Motor neuron (in vitro differentiated cells): Measurements from ENCODE around the gene PFDN4. TPM values are rescaled to one million over a fixed set of nuclear protein-coding genes. Genes with fewer than 3 reads are reported as not detected.

Source experiments
- ATAC-seq, 8 experiments: fragments of 200-7000 bp; cut with Tn5 transposase; replicated peaks in 6 of 8; 2 replicates each; pipeline ENCODE4 v1.8.0; 2021; ENCODE audit warnings: mild to moderate bottlenecking in 8 of 8, moderate library complexity in 8 of 8
- H3K27ac ChIP-seq, 2 donors: fragments of 250-450 bp; sonication (Bioruptor Pico); 2 replicates each; pipeline ENCODE4 v1.9.0; 2021; ENCODE audit warnings: antibody characterized with exemption in 2 of 2, mild to moderate bottlenecking in 2 of 2, moderate library complexity in 1 of 2
- H3K4me1 ChIP-seq, 2 donors: fragments of 250-450 bp; sonication (Bioruptor Pico); replicated peaks in 1 of 2; 2 replicates each; pipeline ENCODE4 v1.6.1; 2021; ENCODE audit warnings: antibody characterized with exemption in 2 of 2, mild to moderate bottlenecking in 2 of 2, moderate library complexity in 1 of 2
- H3K4me3 ChIP-seq, 5 donors: fragments of 250-450 bp; sonication (Bioruptor Pico); 2 replicates each; pipeline ENCODE4 v1.9.0; 2021; ENCODE audit warnings: antibody characterized with exemption in 5 of 5, mild to moderate bottlenecking in 5 of 5, moderate library complexity in 4 of 5
- WGBS, 10 experiments: fragments of 450-650 bp; shearing (Covaris generic); methylation state at CpG; one replicate each; pipeline ENCODE4 v1.0.0; 2022; 5-methylcytosine and 5-hydroxymethylcytosine counted together
- in situ Hi-C, 9 experiments: fragments of 400-800 bp; cut with MboI; loops; one replicate each; pipeline ENCODE4 v1.15.0; 2021; ENCODE audit warnings: low sequenced_read_pairs in 9 of 9, low pct_unique_long_range_greater_than_20kb in 2 of 9; ENCODE audit not compliant: unreplicated experiment in 9 of 9
- total RNA-seq, 8 experiments: library from RNA; unstranded; fragments of 300-600 nt; gene quantifications; 2 replicates each; pipeline versions ENCODE4 v1.2.3 to v1.2.4, GENCODE V29; 2022

Gene PFDN4
- total RNA-seq, 8 experiments from 2014 or later = 77.6 to 149 (median 137) TPM

DNA sequence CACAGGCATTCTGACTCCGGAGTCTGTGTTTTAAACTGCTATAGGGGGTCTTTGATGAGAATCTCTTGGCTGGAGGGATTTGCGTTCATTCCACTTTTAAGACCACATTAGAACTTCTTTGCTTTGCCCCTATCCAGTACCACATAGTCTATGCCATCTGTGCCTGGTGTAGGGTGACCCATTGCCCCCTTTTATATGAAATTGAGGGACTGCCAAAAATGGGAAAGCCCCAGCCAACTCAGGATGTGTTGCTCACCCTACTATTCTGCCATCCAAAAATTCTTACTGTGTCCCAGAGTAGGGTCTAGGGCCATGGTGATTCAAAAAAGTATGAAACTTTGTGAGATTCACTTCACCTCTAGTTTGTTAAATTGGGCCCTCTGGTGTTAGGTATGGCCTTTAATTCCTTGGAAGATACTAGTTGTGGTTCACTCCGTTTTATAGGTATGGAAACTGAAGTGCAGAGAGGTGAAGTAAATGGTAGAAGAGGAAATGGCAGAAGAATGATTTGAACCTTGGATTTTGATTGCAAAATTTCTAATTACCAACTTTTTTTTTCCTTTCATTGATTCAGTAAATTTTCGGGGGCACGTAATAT, 1.4 kb downstream of the PFDN4 start:
- no peak for ATAC-seq
- in situ Hi-C loops = loop anchor here in 5 of 9 experiments (25.0 kb wide), 2 partner anchors 428 to 647 kb away; no protein-coding TSS in a partner anchor
- peaks cover 4 to 11% of the 10 kb centered on the region in 2 donors for H3K4me1 ChIP-seq
- no peak overlapping the region for H3K27ac ChIP-seq
- whole genome bisulfite sequencing, 10 experiments = 25 to 100% (median 86%) methylated on average over 1 to 5 of the region's 5 CpGs; no CpG with 5 or more reads in 2 of the 10 experiments
- H3K4me3 ChIP-seq = peak overlapping the region; percentile 77 to 96 (median 93)

DNA sequence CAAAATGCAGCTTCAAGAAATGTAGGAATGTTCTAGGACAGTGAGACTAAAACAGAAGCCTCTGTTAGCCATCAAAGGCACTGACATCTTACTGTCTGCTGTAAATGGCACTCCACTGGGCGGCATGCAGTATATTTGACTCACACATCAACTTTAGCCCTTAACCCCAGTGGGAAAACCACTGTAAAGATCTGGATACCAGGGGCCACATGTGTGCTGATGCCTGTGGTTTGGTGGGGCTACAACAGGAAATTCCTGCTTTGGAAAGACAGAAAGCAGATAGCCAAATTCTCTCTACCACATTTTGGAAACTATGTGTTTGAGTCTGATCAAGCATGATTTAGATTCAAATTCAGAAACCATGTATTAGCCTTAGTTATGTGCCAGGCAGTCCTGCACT, 4.3 kb downstream of the PFDN4 start:
- Histone ChIP-seq H3K27ac (no peak overlapping the region), H3K4me3 (no peak overlapping the region), H3K4me1 (peaks cover 4 to 11% of the 10 kb centered on the region in 2 donors)
- WGBS, 10 experiments = 80 to 100% (median 80%) methylated on average over 1 of the region's 1 CpG; no CpG with 5 or more reads in 7 of the 10 experiments
- no peak for ATAC-seq
- in situ Hi-C loops = loop anchor here in 5 of 9 experiments (25.0 kb wide), 2 partner anchors 425 to 650 kb away; no protein-coding TSS in a partner anchor

DNA sequence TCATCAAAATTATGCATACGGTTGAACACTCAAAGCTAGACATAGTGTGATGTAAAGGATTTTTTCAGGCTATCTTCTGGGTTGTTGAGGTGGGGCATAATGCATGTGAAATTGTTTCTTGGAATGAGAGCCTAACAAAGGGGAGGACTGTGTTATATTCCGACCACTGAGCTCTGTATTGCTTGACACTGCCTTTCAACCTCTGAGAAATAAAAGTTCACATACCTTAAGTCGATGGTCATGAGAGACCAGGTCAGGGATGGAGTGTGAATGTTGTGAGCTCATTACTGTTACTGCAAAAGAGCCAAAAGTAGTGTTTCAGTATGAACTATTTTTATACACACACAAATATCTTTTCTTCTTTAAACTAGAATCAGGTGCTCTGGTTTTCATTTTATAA, 5.0 kb downstream of the PFDN4 start:
- Histone ChIP-seq H3K27ac (no peak overlapping the region), H3K4me1 (peaks cover 4 to 11% of the 10 kb centered on the region in 2 donors), H3K4me3 (no peak overlapping the region)
- no peak for ATAC-seq
- in situ Hi-C loops = loop anchor here in 5 of 9 experiments (25.0 kb wide), 2 partner anchors 424 to 651 kb away; no protein-coding TSS in a partner anchor
- 20 to 100% (median 92%) methylated on average over 1 to 3 of the region's 3 CpGs; no CpG with 5 or more reads in 2 of the 10 experiments for WGBS, 10 experiments

DNA sequence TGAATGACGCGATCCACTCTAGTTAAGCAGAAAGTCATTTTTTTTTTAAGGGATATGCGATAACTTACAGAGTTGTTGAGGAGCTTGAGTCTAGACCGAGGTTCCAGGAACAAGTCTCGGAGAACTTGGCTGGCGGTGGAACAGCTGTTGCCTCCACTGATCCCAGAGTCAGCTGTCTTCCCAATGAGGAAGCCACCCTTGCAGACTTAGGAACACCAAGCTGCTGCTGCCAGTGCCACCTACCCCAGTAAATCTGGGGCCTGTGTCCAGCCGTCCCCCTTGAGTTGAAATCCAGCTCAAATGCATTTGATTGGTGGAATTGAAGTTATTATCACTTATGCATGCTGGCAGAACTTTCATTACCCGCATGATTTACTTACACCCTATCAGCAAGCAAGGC, 6.7 kb downstream of the PFDN4 start:
- 77 to 97% (median 91%) methylated on average over 1 to 7 of the region's 8 CpGs for WGBS, 10 experiments
- Histone ChIP-seq H3K27ac (no peak overlapping the region), H3K4me3 (no peak overlapping the region), H3K4me1 (peaks cover under 1 to 4% of the 10 kb centered on the region in 2 donors)
- no peak for ATAC-seq
- in situ Hi-C loops = loop anchor here in 5 of 9 experiments (25.0 kb wide), 2 partner anchors 423 to 652 kb away; no protein-coding TSS in a partner anchor

DNA sequence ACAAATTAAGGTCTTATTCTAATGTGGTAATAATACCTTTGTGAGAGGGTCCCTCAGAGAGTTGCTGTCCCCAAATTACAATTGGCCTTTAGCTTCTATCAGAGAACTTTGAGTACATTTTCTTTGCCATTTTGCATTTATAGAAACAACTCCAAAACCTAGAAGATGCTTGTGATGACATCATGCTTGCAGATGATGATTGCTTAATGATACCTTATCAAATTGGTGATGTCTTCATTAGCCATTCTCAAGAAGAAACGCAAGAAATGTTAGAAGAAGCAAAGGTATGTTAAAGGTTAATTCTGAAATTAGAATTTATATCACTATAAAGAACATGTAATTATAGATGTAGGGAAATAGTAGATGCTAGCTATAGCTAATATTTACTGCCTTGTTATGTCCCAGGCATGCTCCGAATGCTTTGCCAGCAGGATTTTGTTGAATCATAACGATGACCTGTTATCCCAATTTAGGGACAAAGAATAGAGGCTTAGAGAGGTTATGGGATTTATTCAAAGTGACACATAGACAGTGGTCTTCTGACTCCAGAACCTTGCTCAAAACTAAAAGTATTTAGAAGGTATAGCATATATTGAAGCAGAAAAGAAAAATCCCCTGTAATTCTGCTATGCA, 7.4 kb downstream of the PFDN4 start:
- 83 to 100% (median 94%) methylated on average over 1 to 3 of the region's 3 CpGs; no CpG with 5 or more reads in 1 of the 10 experiments for WGBS, 10 experiments
- Histone ChIP-seq H3K27ac (no peak overlapping the region), H3K4me3 (no peak overlapping the region), H3K4me1 (no peaks in the 10 kb centered on the region)
- in situ Hi-C loops = loop anchor here in 5 of 9 experiments (25.0 kb wide), 2 partner anchors 422 to 653 kb away; no protein-coding TSS in a partner anchor
- ATAC-seq = no peak

DNA sequence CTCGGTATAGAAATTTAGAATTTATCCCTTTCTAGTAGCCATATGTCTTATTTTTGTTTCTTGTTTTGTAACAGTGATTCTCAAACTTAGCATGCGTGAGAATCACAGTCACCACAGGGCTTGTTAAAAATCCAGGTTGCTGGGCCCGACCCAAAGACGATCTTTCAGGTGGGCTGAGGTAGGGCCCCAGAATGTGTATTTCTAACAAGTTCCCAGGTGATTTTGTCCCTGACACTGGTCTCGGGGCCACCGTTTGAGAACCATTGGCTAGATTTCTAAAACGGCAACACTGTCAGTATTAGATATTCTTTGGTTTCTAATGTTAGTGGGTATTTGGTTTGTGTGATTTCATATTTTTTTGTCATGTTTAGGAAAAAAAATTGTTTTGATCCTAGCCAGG, 9.9 kb downstream of the PFDN4 start:
- WGBS, 10 experiments = 87 to 100% (median 94%) methylated on average over 2 to 7 of the region's 7 CpGs; no CpG with 5 or more reads in 2 of the 10 experiments
- no peaks in the 10 kb centered on the region for H3K4me1 ChIP-seq
- in situ Hi-C loops = loop anchor here in 5 of 9 experiments (25.0 kb wide), 2 partner anchors 420 to 655 kb away; no protein-coding TSS in a partner anchor
- H3K27ac ChIP-seq = no peak overlapping the region
- ATAC-seq = no peak
- no peak overlapping the region for H3K4me3 ChIP-seq

DNA sequence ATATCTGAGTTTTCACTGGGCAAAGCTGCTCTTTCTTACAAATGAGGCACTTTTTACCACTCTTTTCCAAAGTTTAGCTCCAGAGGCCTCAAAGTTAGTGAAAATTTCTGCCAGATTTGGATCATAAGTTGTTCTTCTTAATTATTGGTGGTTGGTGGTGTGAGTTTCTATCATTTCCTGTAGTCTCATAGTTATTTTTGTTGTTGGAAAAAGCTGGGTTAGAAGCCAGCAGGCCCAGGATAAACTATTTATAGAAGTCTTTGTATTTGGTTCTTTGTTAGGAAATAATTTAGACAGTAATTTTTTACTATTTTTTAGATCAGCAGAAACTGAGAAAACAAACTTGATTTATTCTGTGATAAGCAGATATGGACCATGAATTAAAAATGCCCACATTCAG, 10.6 kb downstream of the PFDN4 start:
- in situ Hi-C loops = loop anchor here in 5 of 9 experiments (25.0 kb wide), 2 partner anchors 419 to 656 kb away; no protein-coding TSS in a partner anchor
- H3K4me3 ChIP-seq = no peak overlapping the region
- no peak for ATAC-seq

DNA sequence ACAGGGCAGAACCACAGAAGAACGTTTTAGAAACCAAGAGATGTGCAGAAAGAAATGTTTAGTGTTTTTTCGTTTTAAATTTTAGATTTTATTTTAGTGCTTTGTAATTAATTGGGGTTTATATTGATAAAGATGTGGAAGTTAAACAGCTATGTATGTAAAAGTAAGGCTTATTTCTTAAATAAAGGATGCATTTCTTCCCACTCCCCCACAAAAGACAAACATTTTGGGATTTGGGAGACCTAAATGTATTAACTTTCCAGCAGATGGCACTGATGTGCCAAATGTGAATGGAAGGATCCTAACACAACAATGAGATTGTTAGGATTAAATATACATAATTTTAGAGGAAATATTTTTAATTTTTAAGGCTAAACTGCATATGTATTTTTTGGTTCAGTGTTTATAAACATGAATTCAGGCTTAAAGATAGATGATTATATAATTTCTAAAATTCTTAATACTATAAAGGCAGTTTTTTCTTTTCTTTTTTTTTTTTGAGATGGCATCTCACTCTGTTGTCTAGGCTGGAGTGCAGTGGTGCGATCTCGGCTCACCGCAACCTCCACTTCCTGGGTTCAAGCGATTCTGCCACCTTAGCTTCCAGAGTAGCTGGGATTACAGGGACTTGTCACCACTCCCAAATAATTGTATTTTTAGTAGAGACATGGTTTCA, 12.0 kb downstream of the PFDN4 start:
- WGBS, 10 experiments = 38 to 100% (median 62%) methylated on average over 1 to 6 of the region's 6 CpGs; no CpG with 5 or more reads in 1 of the 10 experiments
- H3K4me3 ChIP-seq = no peak overlapping the region
- no peaks in the 10 kb centered on the region for H3K4me1 ChIP-seq
- peak in 2 of 8 experiments; percentile 20 to 68 for ATAC-seq
- in situ Hi-C loops = loop anchor here (5.0 to 25.0 kb wide), 5 partner anchors 415 to 658 kb away; no protein-coding TSS in a partner anchor
- no peak overlapping the region for H3K27ac ChIP-seq

More for the DNA sequence above, 10.6 kb downstream of the PFDN4 start:
- Histone ChIP-seq H3K27ac (no peak overlapping the region), H3K4me1 (no peaks in the 10 kb centered on the region)

DNA sequence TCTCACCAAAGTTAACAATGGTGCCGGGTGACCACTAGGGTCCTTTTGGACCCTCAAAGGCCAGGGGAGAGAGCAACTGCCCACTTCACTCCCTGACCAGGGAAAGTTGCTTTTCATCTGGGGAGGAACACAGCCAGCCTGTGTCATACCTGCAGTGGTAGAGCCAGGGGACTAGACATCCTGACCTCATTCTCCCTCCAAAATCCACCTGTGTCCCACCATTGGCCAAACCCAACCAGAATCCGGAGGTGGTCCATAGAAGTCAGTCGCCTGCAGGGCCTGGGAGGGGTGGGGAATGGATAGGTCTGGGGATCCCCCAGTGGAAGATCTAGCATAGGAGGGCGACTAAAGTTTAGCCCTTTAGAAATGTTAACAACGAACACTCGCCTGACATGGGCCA, 12.8 kb downstream of the PFDN4 start:
- WGBS, 10 experiments = 90 to 100% (median 98%) methylated on average over 1 to 4 of the region's 6 CpGs; no CpG with 5 or more reads in 4 of the 10 experiments

DNA sequence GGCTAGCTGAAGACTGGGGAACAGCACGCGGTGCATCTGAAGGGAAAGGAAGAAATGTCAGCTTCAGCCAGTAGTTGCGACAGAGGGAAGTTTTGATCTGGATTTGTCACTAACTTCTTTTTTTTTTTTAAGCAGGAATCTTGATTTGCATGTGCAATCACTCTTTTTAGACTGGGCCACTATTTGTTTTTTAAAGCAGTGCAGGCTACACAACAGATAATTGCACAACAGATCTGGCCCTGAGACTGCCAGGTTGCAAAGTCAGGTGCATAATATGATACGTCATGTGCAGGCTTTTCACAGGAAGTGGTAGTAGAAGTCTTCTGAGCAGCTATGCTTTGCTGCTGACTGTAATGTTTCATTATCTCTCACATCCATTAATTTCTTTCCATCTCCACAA, 13.5 kb downstream of the PFDN4 start:
- H3K4me3 ChIP-seq = no peak overlapping the region
- in situ Hi-C loops = loop anchor here (5.0 to 25.0 kb wide), 5 partner anchors 413 to 659 kb away; no protein-coding TSS in a partner anchor
- H3K4me1 ChIP-seq = no peaks in the 10 kb centered on the region
- 50 to 100% (median 94%) methylated on average over 1 to 4 of the region's 4 CpGs; no CpG with 5 or more reads in 1 of the 10 experiments for WGBS, 10 experiments
- no peak for ATAC-seq
- H3K27ac ChIP-seq = no peak overlapping the region

More for the DNA sequence above, 12.8 kb downstream of the PFDN4 start:
- Histone ChIP-seq H3K27ac (no peak overlapping the region), H3K4me1 (no peaks in the 10 kb centered on the region), H3K4me3 (no peak overlapping the region)
- in situ Hi-C loops = loop anchor here (5.0 to 25.0 kb wide), 5 partner anchors 414 to 658 kb away; no protein-coding TSS in a partner anchor
- no peak for ATAC-seq

DNA sequence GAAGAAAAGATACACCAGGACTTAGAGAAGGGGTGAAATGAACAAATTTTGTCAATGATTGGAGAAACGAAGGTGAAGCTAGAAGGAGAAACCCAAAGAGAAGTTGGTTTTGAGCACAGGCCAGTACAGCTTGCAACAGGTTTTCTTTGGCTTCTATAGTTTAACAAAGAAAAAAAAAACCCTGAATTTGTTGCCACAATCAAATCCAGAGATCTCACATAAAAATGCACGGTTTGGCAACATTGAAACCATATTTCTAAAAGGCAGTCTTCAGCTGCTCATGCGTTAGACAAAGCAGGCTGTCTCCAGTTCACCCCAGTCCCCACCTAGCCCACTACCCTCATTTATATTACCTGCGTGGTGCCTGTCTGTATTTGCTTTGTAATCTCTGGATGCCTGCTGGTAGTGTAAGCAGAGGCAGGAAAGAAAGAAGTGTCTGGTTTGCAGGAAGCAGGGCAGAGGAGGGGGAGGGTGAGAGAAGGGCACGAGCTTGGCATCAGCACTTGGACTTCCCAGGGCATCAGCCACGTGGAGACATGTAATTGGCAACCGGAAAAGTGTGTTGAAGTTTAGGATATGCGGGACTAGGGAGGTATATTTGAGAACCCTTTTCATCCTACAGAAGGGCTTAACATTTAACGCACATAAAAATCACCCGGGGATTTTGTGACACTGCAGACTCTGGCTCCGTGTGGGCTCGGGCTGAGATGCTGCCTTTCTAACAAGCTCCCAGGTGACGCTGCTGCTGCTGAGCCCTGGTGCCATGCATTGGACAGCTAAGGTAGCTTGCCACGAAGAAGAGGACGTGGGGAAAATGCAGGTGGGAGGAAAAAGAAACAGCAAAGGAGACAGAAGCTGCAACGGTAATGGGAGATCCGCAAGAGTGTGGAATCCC, 14.4 kb downstream of the PFDN4 start:
- peak in 1 of 8 experiments; percentile 57 for ATAC-seq
- WGBS, 10 experiments = 26 to 86% (median 75%) methylated on average over 3 to 16 of the region's 17 CpGs; no CpG with 5 or more reads in 1 of the 10 experiments
- in situ Hi-C loops = loop anchor here (5.0 to 25.0 kb wide), 5 partner anchors 413 to 660 kb away; no protein-coding TSS in a partner anchor
- H3K4me1 ChIP-seq = no peaks in the 10 kb centered on the region
- no peak overlapping the region for H3K27ac ChIP-seq
- no peak overlapping the region for H3K4me3 ChIP-seq

DNA sequence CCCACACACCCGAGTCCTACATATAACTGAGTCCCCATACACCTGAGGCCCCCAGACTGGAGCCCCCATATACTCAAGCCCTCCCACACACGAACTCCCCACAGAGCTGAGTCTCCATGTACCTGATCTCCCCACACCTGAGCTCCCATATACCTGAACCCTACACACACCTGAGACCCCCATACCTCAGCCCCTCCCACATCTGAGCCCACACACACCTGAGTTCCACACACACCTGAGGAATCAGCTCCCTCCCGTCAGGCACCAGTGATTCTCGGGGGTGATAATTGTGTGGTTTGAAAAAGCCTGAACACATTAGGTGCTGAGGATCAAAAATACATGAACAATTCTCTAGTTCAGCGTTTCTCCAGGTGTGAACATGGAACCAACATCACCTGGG, 15.4 kb downstream of the PFDN4 start:
- Histone ChIP-seq H3K4me3 (no peak overlapping the region), H3K4me1 (no peaks in the 10 kb centered on the region), H3K27ac (no peak overlapping the region)
- no peak for ATAC-seq
- 80 to 100% (median 95%) methylated on average over 1 to 3 of the region's 5 CpGs; no CpG with 5 or more reads in 5 of the 10 experiments for WGBS, 10 experiments
- in situ Hi-C loops = loop anchor here (5.0 to 25.0 kb wide), 5 partner anchors 412 to 661 kb away; no protein-coding TSS in a partner anchor
